NT2/D1 (cell line): Measurements from ENCODE around the gene ARHGAP22.

Experiments used
- SUZ12 ChIP-seq: IDR thresholded peaks from 2 replicates; pipeline ENCODE4 v1.6.1; 2011; ENCODE audit not compliant: insufficient read length, insufficient read depth; ENCODE audit errors: extremely low read depth
- YY1 ChIP-seq: IDR thresholded peaks from 2 replicates; pipeline ENCODE4 v1.6.1; 2011; ENCODE audit not compliant: insufficient read length, insufficient read depth
- ZNF274 ChIP-seq: IDR thresholded peaks from 2 replicates; pipeline ENCODE4 v1.6.1; 2011; ENCODE audit warnings: mild to moderate bottlenecking, low read depth, low read length

DNA sequence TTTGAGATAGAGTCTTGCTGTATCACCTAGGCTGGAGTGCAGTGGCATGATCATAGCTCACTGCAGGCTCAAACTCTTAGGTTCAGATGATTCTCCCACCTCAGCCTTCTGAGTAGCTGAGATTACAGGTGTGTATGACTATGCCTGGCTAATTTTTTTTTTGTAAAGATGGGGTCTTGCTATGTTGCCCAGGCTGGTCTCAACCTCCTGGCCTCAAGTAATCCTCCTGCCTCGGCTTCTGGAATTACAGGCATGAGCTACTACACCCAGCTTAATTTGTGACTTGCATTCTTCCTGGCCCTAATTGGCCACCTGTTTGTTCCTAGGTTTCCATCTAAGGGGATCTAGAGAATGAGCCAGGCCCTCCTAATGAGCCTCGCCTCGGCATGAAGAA, 9.3 kb downstream of the ARHGAP22 start:
- no peak for TF ChIP-seq ZNF274
- TF ChIP-seq YY1 = no peak
- TF ChIP-seq SUZ12 = no peak
